H1 (cell line): Measurements from ENCODE around the gene SF3B6. TPM values are rescaled to one million over a fixed set of nuclear protein-coding genes. Genes with fewer than 3 reads are reported as not detected.

Source experiments
- BCL11A ChIP-seq, 2 experiments: IDR thresholded peaks; one replicate each; pipeline ENCODE4 v1.6.1; 2011; ENCODE audit warnings: low read depth in 2 of 2, low read length in 2 of 2, mild to moderate bottlenecking in 2 of 2
- BRCA1 ChIP-seq: IDR thresholded peaks from 2 replicates; pipeline ENCODE4 v1.6.1; 2012; ENCODE audit warnings: low read depth, low read length, improper control_type of control experiment
- CHD7 ChIP-seq: fragments of 300-600 bp; sonication (generic); IDR thresholded peaks from 2 replicates; pipeline ENCODE4 v1.7.1; 2012; ENCODE audit warnings: low read length, moderate library complexity, mild to moderate bottlenecking, inconsistent platforms; ENCODE audit not compliant: insufficient replicate concordance
- MAX ChIP-seq: IDR thresholded peaks from 2 replicates; pipeline ENCODE4 v1.6.1; 2012; ENCODE audit warnings: inconsistent platforms
- SP4 ChIP-seq: IDR thresholded peaks from 2 replicates; pipeline ENCODE4 v1.6.1; 2012; ENCODE audit warnings: low read length, inconsistent platforms
- YY1 ChIP-seq: IDR thresholded peaks from 2 replicates; pipeline ENCODE4 v1.6.1; 2011; ENCODE audit warnings: low read depth, mild to moderate bottlenecking, low read length
- polyA plus RNA-seq, 7 experiments: library from polyadenylated mRNA; depleted of rRNA in 3 of 7; stranded (reverse) in 5 of 7; unstranded in 2 of 7; fragments of >200 nt in 5 of 7; fragments of 200-250 nt in 2 of 7; gene quantifications; 1 replicate in 5 of 7; 2 replicates in 1 of 7; 4 replicates in 1 of 7; pipeline versions ENCODE4 v1.2.1 to v1.2.3, GENCODE V29; 2011 to 2013; ENCODE audit warnings: missing spikeins in 2 of 7, mixed read lengths in 2 of 7
- total RNA-seq: library from RNA; stranded (reverse); fragmentation: NEBNext Ultra II Directional; extraction: Animal tissue kit (Norgen Biotek cat#: 25700); gene quantifications from 2 replicates; pipeline ENCODE4 v1.2.1, GENCODE V29; 2021

SF3B6 gene
- total and polyA plus RNA-seq, 2 of the 8 experiments (the other 6 are each of a cell fraction or from before 2014, with no cell fraction given) = 126 to 155 TPM

GRCh38 chr2:24077879-24078278 is 1.8 kb upstream of the SF3B6 start (continued):
- no peak for TF ChIP-seq CHD7
- TF ChIP-seq YY1 = no peak
- TF ChIP-seq BCL11A (IDR thresholded peaks at IDR 0.05; ENCODE audit: low read depth in 2 of 2, low read length in 2 of 2) = no peak
- TF ChIP-seq BRCA1 = no peak
- no peak for TF ChIP-seq SP4
- no peak for TF ChIP-seq MAX
